ENCODE results near the gene AUH.

DNA sequence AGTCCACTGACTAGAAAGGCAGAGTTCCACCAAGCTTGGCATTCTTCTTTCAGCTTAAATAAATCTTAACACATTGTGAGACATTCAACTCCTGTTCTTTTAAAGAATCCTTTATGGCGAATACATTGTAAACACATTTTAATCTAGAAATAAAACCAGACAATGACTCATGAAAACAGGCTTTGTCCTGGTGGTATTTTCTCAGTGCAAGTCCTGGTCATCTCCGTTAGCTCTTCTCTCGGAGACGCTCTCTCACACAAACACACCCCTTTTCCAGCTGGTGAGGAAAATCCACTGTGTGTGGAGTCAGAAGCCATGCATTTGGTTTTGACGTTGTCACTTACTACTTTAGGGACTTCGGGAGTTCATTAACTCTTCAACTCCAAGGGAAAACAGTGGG is 140.4 kb downstream of the AUH start:
- TF ChIP-seq RAD21 (IDR thresholded peaks at IDR 0.05; ENCODE audit: low read depth) (no peak), NFIC (IDR thresholded peaks at IDR 0.05) (no peak), TAF1 (IDR thresholded peaks at IDR 0.05; ENCODE audit: low read depth) (no peak)
- TF ChIP-seq, protein P1, sequence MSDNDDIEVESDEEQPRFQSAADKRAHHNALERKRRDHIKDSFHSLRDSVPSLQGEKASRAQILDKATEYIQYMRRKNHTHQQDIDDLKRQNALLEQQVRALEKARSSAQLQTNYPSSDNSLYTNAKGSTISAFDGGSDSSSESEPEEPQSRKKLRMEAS (IDR thresholded peaks at IDR 0.05), result no peak

Measured in Ishikawa (cell line).